GM23338 (cell line): ENCODE results near the gene SMOC2. TPM values are rescaled to one million over a fixed set of nuclear protein-coding genes. Genes with fewer than 3 reads are reported as not detected.

Source experiments
- ATAC-seq: fragments of 200-7000 bp; cut with Tn5 transposase; 3 replicates; pipeline ENCODE4 v1.9.1; 2020
- DNase-seq: peaks from one replicate; pipeline ENCODE4 v3.0.0-alpha.2; 2015; ENCODE audit warnings: low spot score
- H2AFZ ChIP-seq: fragments of 200-600 bp; sonication (generic); 2 replicates; pipeline ENCODE4 v1.8.0; 2016; ENCODE audit warnings: antibody characterized with exemption, mild to moderate bottlenecking, moderate library complexity
- H3F3A ChIP-seq: fragments of 200-600 bp; sonication (generic); replicated peaks from 2 replicates; pipeline ENCODE4 v1.8.0; 2017; ENCODE audit warnings: antibody characterized with exemption, mixed run types, low read depth
- H3K27ac ChIP-seq: fragments of 200-600 bp; sonication (generic); 2 replicates; pipeline ENCODE4 v1.6.1; 2016; ENCODE audit warnings: low read depth
- H3K27me3 ChIP-seq: fragments of 200-600 bp; sonication (generic); 2 replicates; pipeline ENCODE4 v1.8.0; 2016; ENCODE audit warnings: mild to moderate bottlenecking, mixed run types, moderate library complexity; ENCODE audit not compliant: insufficient read depth
- H3K36me3 ChIP-seq: fragments of 200-600 bp; sonication (generic); 2 replicates; pipeline ENCODE4 v1.8.0; 2016; ENCODE audit warnings: mild to moderate bottlenecking; ENCODE audit not compliant: insufficient read depth
- H3K4me1 ChIP-seq: fragments of 200-600 bp; sonication (generic); 2 replicates; pipeline ENCODE4 v1.8.0; 2016; ENCODE audit warnings: mild to moderate bottlenecking, moderate library complexity; ENCODE audit not compliant: insufficient read depth
- H3K4me2 ChIP-seq: fragments of 200-600 bp; sonication (generic); 2 replicates; pipeline ENCODE4 v1.7.1; 2017; ENCODE audit warnings: mixed run types
- H3K4me3 ChIP-seq: fragments of 200-600 bp; sonication (generic); 2 replicates; pipeline ENCODE4 v1.6.1; 2016; ENCODE audit warnings: mixed run types
- H3K79me2 ChIP-seq: fragments of 200-600 bp; sonication (generic); replicated peaks from 2 replicates; pipeline ENCODE4 v1.8.0; 2017; ENCODE audit warnings: mild to moderate bottlenecking; ENCODE audit not compliant: insufficient read depth
- H3K9me2 ChIP-seq: fragments of 200-600 bp; sonication (generic); 2 replicates; pipeline ENCODE4 v1.8.0; 2017; ENCODE audit not compliant: insufficient read depth
- H4K20me1 ChIP-seq: fragments of 200-600 bp; sonication (generic); replicated peaks from 2 replicates; pipeline ENCODE4 v1.8.0; 2017; ENCODE audit warnings: mild to moderate bottlenecking; ENCODE audit not compliant: insufficient read depth
- H3K27ac Mint-ChIP-seq: 2 replicates; pipeline ENCODE4 v1.8.0; 2020; ENCODE audit warnings: inconsistent platforms, mild to moderate bottlenecking, moderate library complexity, mixed read lengths
- H3K27me3 Mint-ChIP-seq: 3 replicates; pipeline ENCODE4 v1.8.0; 2022; ENCODE audit warnings: low read depth, mild to moderate bottlenecking, moderate library complexity, mixed read lengths, inconsistent platforms; ENCODE audit not compliant: insufficient read depth, poor library complexity
- H3K36me3 Mint-ChIP-seq: 3 replicates; pipeline ENCODE4 v1.8.0; 2021; ENCODE audit warnings: low read depth, mild to moderate bottlenecking, inconsistent platforms, moderate library complexity, mixed read lengths
- H3K4me1 Mint-ChIP-seq: 3 replicates; pipeline ENCODE4 v1.8.0; 2020; ENCODE audit warnings: mild to moderate bottlenecking, inconsistent platforms, mixed read lengths
- H3K4me3 Mint-ChIP-seq: 3 replicates; pipeline ENCODE4 v1.8.0; 2021; ENCODE audit warnings: moderate library complexity, mild to moderate bottlenecking, inconsistent platforms, mixed read lengths
- H3K9me3 Mint-ChIP-seq: 3 replicates; pipeline ENCODE4 v1.8.0; 2020; ENCODE audit warnings: moderate library complexity, mild to moderate bottlenecking, inconsistent platforms, mixed read lengths
- CREB1 ChIP-seq: fragments of 250-450 bp; sonication (Bioruptor Pico); IDR thresholded peaks from 2 replicates; pipeline ENCODE4 v1.5.0; 2020; ENCODE audit warnings: low read depth, mild to moderate bottlenecking, moderate library complexity
- EZH2 ChIP-seq: fragments of 200-600 bp; sonication (generic); IDR thresholded peaks from one replicate; pipeline ENCODE4 v1.8.0; 2017; ENCODE audit warnings: antibody characterized with exemption, mild to moderate bottlenecking, low read depth; ENCODE audit not compliant: unreplicated experiment
- EZH2phosphoT487 ChIP-seq: fragments of 200-600 bp; sonication (generic); IDR thresholded peaks from one replicate; pipeline ENCODE4 v1.8.1; 2018; ENCODE audit warnings: antibody characterized with exemption; ENCODE audit not compliant: unreplicated experiment
- JUNB ChIP-seq: IDR thresholded peaks from one replicate; pipeline ENCODE4 v1.6.1; 2016; ENCODE audit warnings: antibody characterized with exemption; ENCODE audit not compliant: unreplicated experiment
- NANOG ChIP-seq: IDR thresholded peaks from 2 replicates; pipeline ENCODE4 v1.6.1; 2016; ENCODE audit warnings: antibody characterized with exemption, borderline replicate concordance
- POLR2AphosphoS5 ChIP-seq: IDR thresholded peaks from 2 replicates; pipeline ENCODE4 v1.6.1; 2016; ENCODE audit warnings: antibody characterized with exemption, low read depth
- STAT1 ChIP-seq: IDR thresholded peaks from one replicate; pipeline ENCODE4 v1.6.1; 2016; ENCODE audit warnings: antibody characterized with exemption; ENCODE audit not compliant: unreplicated experiment
- ZNF114 ChIP-seq: fragments of 250-450 bp; sonication (Bioruptor Pico); IDR thresholded peaks from 2 replicates; pipeline ENCODE4 v1.5.0; 2020; ENCODE audit warnings: mild to moderate bottlenecking, moderate library complexity
- ZNF331 ChIP-seq: fragments of 250-450 bp; sonication (Bioruptor Pico); IDR thresholded peaks from 2 replicates; pipeline ENCODE4 v1.5.0; 2020; ENCODE audit warnings: low read depth, mild to moderate bottlenecking, moderate library complexity
- polyA plus RNA-seq: library from polyadenylated mRNA; unstranded; fragments of >200 nt; fragmentation: Nextera tagmentation; extraction: Ambion mirVana; gene quantifications from 2 replicates; pipeline ENCODE4 v1.2.1, GENCODE V29; 2016
- total RNA-seq: library from RNA; depleted of rRNA; stranded (reverse); fragments of >200 nt; shearing (Covaris generic); gene quantifications from 2 replicates; pipeline ENCODE4 v1.2.3, GENCODE V29; 2014
- TF ChIP-seq, protein P1 (sequence below): IDR thresholded peaks from 2 replicates; pipeline ENCODE4 v1.6.1; 2016; ENCODE audit warnings: antibody characterized with exemption
- TF ChIP-seq, protein P2 (sequence below): fragments of 250-450 bp; sonication (Bioruptor Pico); IDR thresholded peaks from 2 replicates; pipeline ENCODE4 v1.5.0; 2020; ENCODE audit warnings: mild to moderate bottlenecking, moderate library complexity
- TF ChIP-seq, protein P3 (sequence below): IDR thresholded peaks from one replicate; pipeline ENCODE4 v1.6.1; 2018; ENCODE audit warnings: antibody characterized with exemption; ENCODE audit not compliant: unreplicated experiment
- TF ChIP-seq, protein P4 (sequence below), 2 experiments: fragments of 200-600 bp in 1 of 2; sonication (generic) in 1 of 2; conservative IDR thresholded peaks; 2 replicates each; pipeline versions ENCODE4 v1.5.1 to v1.6.1; 2016 to 2017; ENCODE audit warnings: antibody characterized with exemption in 2 of 2, low read depth in 2 of 2, mild to moderate bottlenecking in 2 of 2, moderate library complexity in 1 of 2

Gene SMOC2
- total and polyA plus RNA-seq, 2 experiments from 2014 or later, result 4.3 to 6.5 TPM

DNA sequence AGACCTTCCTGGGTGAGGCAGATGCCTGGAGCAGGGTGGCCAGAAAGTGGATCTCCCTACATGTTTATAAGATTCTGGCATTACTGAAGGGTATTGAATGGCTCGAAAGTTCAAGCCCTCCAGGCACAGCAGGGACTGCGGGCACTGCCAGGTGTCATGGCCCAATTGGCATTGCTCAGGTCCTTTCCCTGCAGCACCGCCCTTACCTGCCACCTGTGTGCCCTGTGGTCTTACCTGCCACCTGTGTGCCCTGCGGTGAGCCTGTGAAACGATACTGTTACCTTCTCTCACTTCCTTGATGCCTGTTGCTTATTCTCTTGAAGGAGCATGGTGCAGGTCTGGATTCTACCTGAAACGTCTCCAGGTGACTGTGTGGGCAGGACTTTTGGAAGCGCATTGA lies 32.2 kb downstream of the SMOC2 start:
- H3K9me2 ChIP-seq, result no peaks in the 10 kb centered on the region
- Mint-ChIP-seq H3K27me3 (peaks cover 10% of the 10 kb centered on the region), H3K36me3 (no peaks in the 10 kb centered on the region; the same call in 2 of the 3 replicates), H3K4me1 (peaks cover 8% of the 10 kb centered on the region; the same call in 2 of the 3 replicates), H3K27ac (no peak overlapping the region), H3K4me3 (no peak overlapping the region), H3K9me3 (no peaks in the 10 kb centered on the region; the same call in 2 of the 3 replicates)
- H3K4me1 ChIP-seq, result no peaks in the 10 kb centered on the region
- ATAC-seq (no peak), DNase-seq (no peak)
- H4K20me1 ChIP-seq, result no peaks in the 10 kb centered on the region
- no peak overlapping the region for H3K4me3 ChIP-seq
- no peak overlapping the region for H3K4me2 ChIP-seq
- TF ChIP-seq, protein P1, sequence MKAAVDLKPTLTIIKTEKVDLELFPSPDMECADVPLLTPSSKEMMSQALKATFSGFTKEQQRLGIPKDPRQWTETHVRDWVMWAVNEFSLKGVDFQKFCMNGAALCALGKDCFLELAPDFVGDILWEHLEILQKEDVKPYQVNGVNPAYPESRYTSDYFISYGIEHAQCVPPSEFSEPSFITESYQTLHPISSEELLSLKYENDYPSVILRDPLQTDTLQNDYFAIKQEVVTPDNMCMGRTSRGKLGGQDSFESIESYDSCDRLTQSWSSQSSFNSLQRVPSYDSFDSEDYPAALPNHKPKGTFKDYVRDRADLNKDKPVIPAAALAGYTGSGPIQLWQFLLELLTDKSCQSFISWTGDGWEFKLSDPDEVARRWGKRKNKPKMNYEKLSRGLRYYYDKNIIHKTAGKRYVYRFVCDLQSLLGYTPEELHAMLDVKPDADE, result no peak
- TF ChIP-seq, protein P2, sequence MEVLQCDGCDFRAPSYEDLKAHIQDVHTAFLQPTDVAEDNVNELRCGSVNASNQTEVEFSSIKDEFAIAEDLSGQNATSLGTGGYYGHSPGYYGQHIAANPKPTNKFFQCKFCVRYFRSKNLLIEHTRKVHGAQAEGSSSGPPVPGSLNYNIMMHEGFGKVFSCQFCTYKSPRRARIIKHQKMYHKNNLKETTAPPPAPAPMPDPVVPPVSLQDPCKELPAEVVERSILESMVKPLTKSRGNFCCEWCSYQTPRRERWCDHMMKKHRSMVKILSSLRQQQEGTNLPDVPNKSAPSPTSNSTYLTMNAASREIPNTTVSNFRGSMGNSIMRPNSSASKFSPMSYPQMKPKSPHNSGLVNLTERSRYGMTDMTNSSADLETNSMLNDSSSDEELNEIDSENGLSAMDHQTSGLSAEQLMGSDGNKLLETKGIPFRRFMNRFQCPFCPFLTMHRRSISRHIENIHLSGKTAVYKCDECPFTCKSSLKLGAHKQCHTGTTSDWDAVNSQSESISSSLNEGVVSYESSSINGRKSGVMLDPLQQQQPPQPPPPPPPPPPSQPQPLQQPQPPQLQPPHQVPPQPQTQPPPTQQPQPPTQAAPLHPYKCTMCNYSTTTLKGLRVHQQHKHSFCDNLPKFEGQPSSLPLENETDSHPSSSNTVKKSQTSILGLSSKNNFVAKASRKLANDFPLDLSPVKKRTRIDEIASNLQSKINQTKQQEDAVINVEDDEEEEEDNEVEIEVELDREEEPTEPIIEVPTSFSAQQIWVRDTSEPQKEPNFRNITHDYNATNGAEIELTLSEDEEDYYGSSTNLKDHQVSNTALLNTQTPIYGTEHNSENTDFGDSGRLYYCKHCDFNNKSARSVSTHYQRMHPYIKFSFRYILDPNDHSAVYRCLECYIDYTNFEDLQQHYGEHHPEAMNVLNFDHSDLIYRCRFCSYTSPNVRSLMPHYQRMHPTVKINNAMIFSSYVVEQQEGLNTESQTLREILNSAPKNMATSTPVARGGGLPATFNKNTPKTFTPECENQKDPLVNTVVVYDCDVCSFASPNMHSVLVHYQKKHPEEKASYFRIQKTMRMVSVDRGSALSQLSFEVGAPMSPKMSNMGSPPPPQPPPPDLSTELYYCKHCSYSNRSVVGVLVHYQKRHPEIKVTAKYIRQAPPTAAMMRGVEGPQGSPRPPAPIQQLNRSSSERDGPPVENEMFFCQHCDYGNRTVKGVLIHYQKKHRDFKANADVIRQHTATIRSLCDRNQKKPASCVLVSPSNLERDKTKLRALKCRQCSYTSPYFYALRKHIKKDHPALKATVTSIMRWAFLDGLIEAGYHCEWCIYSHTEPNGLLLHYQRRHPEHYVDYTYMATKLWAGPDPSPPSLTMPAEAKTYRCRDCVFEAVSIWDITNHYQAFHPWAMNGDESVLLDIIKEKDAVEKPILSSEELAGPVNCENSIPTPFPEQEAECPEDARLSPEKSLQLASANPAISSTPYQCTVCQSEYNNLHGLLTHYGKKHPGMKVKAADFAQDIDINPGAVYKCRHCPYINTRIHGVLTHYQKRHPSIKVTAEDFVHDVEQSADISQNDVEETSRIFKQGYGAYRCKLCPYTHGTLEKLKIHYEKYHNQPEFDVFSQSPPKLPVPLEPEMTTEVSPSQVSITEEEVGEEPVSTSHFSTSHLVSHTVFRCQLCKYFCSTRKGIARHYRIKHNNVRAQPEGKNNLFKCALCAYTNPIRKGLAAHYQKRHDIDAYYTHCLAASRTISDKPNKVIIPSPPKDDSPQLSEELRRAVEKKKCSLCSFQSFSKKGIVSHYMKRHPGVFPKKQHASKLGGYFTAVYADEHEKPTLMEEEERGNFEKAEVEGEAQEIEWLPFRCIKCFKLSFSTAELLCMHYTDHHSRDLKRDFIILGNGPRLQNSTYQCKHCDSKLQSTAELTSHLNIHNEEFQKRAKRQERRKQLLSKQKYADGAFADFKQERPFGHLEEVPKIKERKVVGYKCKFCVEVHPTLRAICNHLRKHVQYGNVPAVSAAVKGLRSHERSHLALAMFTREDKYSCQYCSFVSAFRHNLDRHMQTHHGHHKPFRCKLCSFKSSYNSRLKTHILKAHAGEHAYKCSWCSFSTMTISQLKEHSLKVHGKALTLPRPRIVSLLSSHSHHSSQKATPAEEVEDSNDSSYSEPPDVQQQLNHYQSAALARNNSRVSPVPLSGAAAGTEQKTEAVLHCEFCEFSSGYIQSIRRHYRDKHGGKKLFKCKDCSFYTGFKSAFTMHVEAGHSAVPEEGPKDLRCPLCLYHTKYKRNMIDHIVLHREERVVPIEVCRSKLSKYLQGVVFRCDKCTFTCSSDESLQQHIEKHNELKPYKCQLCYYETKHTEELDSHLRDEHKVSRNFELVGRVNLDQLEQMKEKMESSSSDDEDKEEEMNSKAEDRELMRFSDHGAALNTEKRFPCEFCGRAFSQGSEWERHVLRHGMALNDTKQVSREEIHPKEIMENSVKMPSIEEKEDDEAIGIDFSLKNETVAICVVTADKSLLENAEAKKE (CRISPR knock-in tag), result no peak
- TF ChIP-seq CREB1 (CRISPR knock-in tag) (no peak), POLR2AphosphoS5 (no peak), NANOG (no peak), ZNF114 (CRISPR knock-in tag) (no peak), EZH2 (no peak), STAT1 (no peak), ZNF331 (CRISPR knock-in tag) (no peak), EZH2phosphoT487 (no peak), JUNB (no peak)
- TF ChIP-seq, protein P3, sequence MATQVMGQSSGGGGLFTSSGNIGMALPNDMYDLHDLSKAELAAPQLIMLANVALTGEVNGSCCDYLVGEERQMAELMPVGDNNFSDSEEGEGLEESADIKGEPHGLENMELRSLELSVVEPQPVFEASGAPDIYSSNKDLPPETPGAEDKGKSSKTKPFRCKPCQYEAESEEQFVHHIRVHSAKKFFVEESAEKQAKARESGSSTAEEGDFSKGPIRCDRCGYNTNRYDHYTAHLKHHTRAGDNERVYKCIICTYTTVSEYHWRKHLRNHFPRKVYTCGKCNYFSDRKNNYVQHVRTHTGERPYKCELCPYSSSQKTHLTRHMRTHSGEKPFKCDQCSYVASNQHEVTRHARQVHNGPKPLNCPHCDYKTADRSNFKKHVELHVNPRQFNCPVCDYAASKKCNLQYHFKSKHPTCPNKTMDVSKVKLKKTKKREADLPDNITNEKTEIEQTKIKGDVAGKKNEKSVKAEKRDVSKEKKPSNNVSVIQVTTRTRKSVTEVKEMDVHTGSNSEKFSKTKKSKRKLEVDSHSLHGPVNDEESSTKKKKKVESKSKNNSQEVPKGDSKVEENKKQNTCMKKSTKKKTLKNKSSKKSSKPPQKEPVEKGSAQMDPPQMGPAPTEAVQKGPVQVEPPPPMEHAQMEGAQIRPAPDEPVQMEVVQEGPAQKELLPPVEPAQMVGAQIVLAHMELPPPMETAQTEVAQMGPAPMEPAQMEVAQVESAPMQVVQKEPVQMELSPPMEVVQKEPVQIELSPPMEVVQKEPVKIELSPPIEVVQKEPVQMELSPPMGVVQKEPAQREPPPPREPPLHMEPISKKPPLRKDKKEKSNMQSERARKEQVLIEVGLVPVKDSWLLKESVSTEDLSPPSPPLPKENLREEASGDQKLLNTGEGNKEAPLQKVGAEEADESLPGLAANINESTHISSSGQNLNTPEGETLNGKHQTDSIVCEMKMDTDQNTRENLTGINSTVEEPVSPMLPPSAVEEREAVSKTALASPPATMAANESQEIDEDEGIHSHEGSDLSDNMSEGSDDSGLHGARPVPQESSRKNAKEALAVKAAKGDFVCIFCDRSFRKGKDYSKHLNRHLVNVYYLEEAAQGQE, result no peak
- TF ChIP-seq, protein P4, sequence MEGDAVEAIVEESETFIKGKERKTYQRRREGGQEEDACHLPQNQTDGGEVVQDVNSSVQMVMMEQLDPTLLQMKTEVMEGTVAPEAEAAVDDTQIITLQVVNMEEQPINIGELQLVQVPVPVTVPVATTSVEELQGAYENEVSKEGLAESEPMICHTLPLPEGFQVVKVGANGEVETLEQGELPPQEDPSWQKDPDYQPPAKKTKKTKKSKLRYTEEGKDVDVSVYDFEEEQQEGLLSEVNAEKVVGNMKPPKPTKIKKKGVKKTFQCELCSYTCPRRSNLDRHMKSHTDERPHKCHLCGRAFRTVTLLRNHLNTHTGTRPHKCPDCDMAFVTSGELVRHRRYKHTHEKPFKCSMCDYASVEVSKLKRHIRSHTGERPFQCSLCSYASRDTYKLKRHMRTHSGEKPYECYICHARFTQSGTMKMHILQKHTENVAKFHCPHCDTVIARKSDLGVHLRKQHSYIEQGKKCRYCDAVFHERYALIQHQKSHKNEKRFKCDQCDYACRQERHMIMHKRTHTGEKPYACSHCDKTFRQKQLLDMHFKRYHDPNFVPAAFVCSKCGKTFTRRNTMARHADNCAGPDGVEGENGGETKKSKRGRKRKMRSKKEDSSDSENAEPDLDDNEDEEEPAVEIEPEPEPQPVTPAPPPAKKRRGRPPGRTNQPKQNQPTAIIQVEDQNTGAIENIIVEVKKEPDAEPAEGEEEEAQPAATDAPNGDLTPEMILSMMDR (conservative IDR thresholded peaks at IDR 0.05; ENCODE audit: low read depth in 2 of 2), result no peak
- H3K27me3 ChIP-seq, result no peaks in the 10 kb centered on the region
- no peak overlapping the region for H2AFZ ChIP-seq
- no peak overlapping the region for H3K27ac ChIP-seq
- no peaks in the 10 kb centered on the region for H3F3A ChIP-seq
- no peaks in the 10 kb centered on the region for H3K36me3 ChIP-seq
- no peaks in the 10 kb centered on the region for H3K79me2 ChIP-seq
